Osteoblast (primary cell): ENCODE data around the gene HIVEP2. TPM values are rescaled to one million over a fixed set of nuclear protein-coding genes. Genes with fewer than 3 reads are reported as not detected.

Experiments used
- DNase-seq: peaks from one replicate; pipeline ENCODE4 v3.0.0; 2011; ENCODE audit warnings: low spot score, mixed read lengths; ENCODE audit not compliant: insufficient read length; ENCODE audit errors: missing footprints
- H2AFZ ChIP-seq: 2 replicates; pipeline ENCODE4 v1.6.0; 2011; ENCODE audit warnings: mild to moderate bottlenecking, low read length
- H3K27ac ChIP-seq: 2 replicates; pipeline ENCODE4 v1.5.1; 2011; ENCODE audit warnings: mild to moderate bottlenecking, low read depth, low read length, moderate library complexity
- H3K27me3 ChIP-seq: 2 replicates; pipeline ENCODE4 v1.6.0; 2012; ENCODE audit warnings: mild to moderate bottlenecking, control low read depth, inconsistent platforms, low read length, moderate library complexity; ENCODE audit not compliant: insufficient read depth
- H3K36me3 ChIP-seq: 2 replicates; pipeline ENCODE4 v1.5.1; 2011; ENCODE audit warnings: mild to moderate bottlenecking, low read length, control low read depth, moderate library complexity; ENCODE audit not compliant: insufficient read depth
- H3K4me1 ChIP-seq: 2 replicates; pipeline ENCODE4 v1.5.1; 2011; ENCODE audit warnings: mild to moderate bottlenecking, low read length, control low read depth, moderate library complexity; ENCODE audit not compliant: insufficient read depth
- H3K4me2 ChIP-seq: 2 replicates; pipeline ENCODE4 v1.6.0; 2011; ENCODE audit warnings: mild to moderate bottlenecking, low read length; ENCODE audit not compliant: insufficient read depth
- H3K4me3 ChIP-seq: fragments of 200-600 bp; sonication (generic); 3 replicates; pipeline ENCODE4 v1.5.1; 2012; ENCODE audit warnings: mild to moderate bottlenecking, low read length, inconsistent platforms; ENCODE audit not compliant: insufficient read depth
- H3K79me2 ChIP-seq: 2 replicates; pipeline ENCODE4 v1.6.0; 2012; ENCODE audit warnings: mild to moderate bottlenecking, low read length, control low read depth, inconsistent platforms; ENCODE audit not compliant: insufficient read depth
- H3K9me3 ChIP-seq: 2 replicates; pipeline ENCODE4 v1.5.1; 2011; ENCODE audit warnings: low read depth, low read length, control low read depth
- H4K20me1 ChIP-seq: 2 replicates; pipeline ENCODE4 v1.6.0; 2012; ENCODE audit warnings: mild to moderate bottlenecking, low read length, control low read depth; ENCODE audit not compliant: insufficient read depth
- CTCF ChIP-seq: IDR thresholded peaks from 2 replicates; pipeline ENCODE4 v1.5.1; 2011; ENCODE audit warnings: mild to moderate bottlenecking, low read depth, low read length, moderate library complexity; ENCODE audit errors: extremely low read depth
- total RNA-seq: library from RNA; depleted of rRNA; stranded (reverse); fragments of >200 nt; gene quantifications from 2 replicates; pipeline ENCODE4 v1.2.3, GENCODE V29; 2012

Gene HIVEP2
- total RNA-seq, 1 donor = 30.4 TPM

- no peaks in the 10 kb centered on the region for H4K20me1 ChIP-seq
- no peak overlapping the region for H2AFZ ChIP-seq
- no peak overlapping the region for H3K4me2 ChIP-seq
- H3K4me1 ChIP-seq = peaks cover 26% of the 10 kb centered on the region
- no peaks in the 10 kb centered on the region for H3K36me3 ChIP-seq
- H3K4me3 ChIP-seq = no peak overlapping the region
- no peaks in the 10 kb centered on the region for H3K9me3 ChIP-seq
- no peak for DNase-seq
- H3K79me2 ChIP-seq = peaks cover 77% of the 10 kb centered on the region
- no peak for TF ChIP-seq CTCF
- H3K27ac ChIP-seq = peak overlapping the region; percentile 89
- H3K27me3 ChIP-seq = no peaks in the 10 kb centered on the region
Measured at GRCh38 chr6:142870787-142871415, 74.1 kb downstream of the HIVEP2 start.

GRCh38 chr6:142868917-142869316 lies 76.1 kb downstream of the HIVEP2 start:
- H3K79me2 ChIP-seq = peaks cover 79% of the 10 kb centered on the region
- no peak for TF ChIP-seq CTCF
- H3K27me3 ChIP-seq = no peaks in the 10 kb centered on the region
- no peak overlapping the region for H3K4me2 ChIP-seq
- H3K4me3 ChIP-seq = no peak overlapping the region
- H3K36me3 ChIP-seq = no peaks in the 10 kb centered on the region
- peaks cover 2% of the 10 kb centered on the region for H4K20me1 ChIP-seq
- H3K27ac ChIP-seq = no peak overlapping the region
- no peak overlapping the region for H2AFZ ChIP-seq
- no peak for DNase-seq
- peaks cover 23% of the 10 kb centered on the region for H3K4me1 ChIP-seq
- no peaks in the 10 kb centered on the region for H3K9me3 ChIP-seq

GRCh38 chr6:142867988-142868812 lies 76.8 kb downstream of the HIVEP2 start:
- no peaks in the 10 kb centered on the region for H3K36me3 ChIP-seq
- H3K27me3 ChIP-seq = no peaks in the 10 kb centered on the region
- H3K4me2 ChIP-seq = peak overlapping the region; percentile 13
- no peak for DNase-seq
- TF ChIP-seq CTCF = no peak
- no peak overlapping the region for H3K4me3 ChIP-seq
- no peak overlapping the region for H3K27ac ChIP-seq
- H3K79me2 ChIP-seq = peaks cover 77% of the 10 kb centered on the region
- no peaks in the 10 kb centered on the region for H3K9me3 ChIP-seq
- H3K4me1 ChIP-seq = peaks cover 17% of the 10 kb centered on the region
- no peak overlapping the region for H2AFZ ChIP-seq
- H4K20me1 ChIP-seq = peaks cover 3% of the 10 kb centered on the region

GRCh38 chr6:142867355-142867801 lies 77.6 kb downstream of the HIVEP2 start:
- TF ChIP-seq CTCF = no peak
- Histone ChIP-seq H2AFZ (no peak overlapping the region), H3K9me3 (no peaks in the 10 kb centered on the region), H3K79me2 (peaks cover 72% of the 10 kb centered on the region), H3K27ac (no peak overlapping the region), H3K4me1 (peaks cover 16% of the 10 kb centered on the region), H3K27me3 (no peaks in the 10 kb centered on the region), H3K36me3 (no peaks in the 10 kb centered on the region), H3K4me2 (no peak overlapping the region), H4K20me1 (peaks cover 3% of the 10 kb centered on the region), H3K4me3 (no peak overlapping the region)
- DNase-seq = no peak
